GM21825 (cell line): Measurements from ENCODE around the gene VCPKMT.
A peak's percentile ranks its signal among the peaks of the same experiment; 100 is the strongest.

Source experiments
- ATAC-seq: cut with Tn5 transposase; IDR thresholded peaks from one replicate; pipeline ENCODE4 v1.9.1; 2021; ENCODE audit warnings: mild to moderate bottlenecking, moderate library complexity; ENCODE audit not compliant: unreplicated experiment

Gene VCPKMT

GRCh38 chr14:50068496-50068895 is 47.9 kb downstream of the VCPKMT start:
- ATAC-seq: no peak

GRCh38 chr14:50067723-50068495 is 48.5 kb downstream of the VCPKMT start:
- no peak for ATAC-seq

GRCh38 chr14:50065583-50065982 is 50.8 kb downstream of the VCPKMT start:
- no peak for ATAC-seq

GRCh38 chr14:50064993-50065392 is 51.4 kb downstream of the VCPKMT start:
- peak; percentile 55 for ATAC-seq

- ATAC-seq: no peak
Measured at GRCh38 chr14:50063876-50064420, 52.4 kb downstream of the VCPKMT start.

GRCh38 chr14:50062438-50063085 is 53.8 kb downstream of the VCPKMT start:
- no peak for ATAC-seq

- ATAC-seq: peak; percentile 45
Measured at GRCh38 chr14:50061664-50062437, 54.5 kb downstream of the VCPKMT start.

GRCh38 chr14:50060871-50061663 is 55.3 kb downstream of the VCPKMT start:
- peak; percentile 21 for ATAC-seq

GRCh38 chr14:50059763-50060616 is 56.4 kb downstream of the VCPKMT start:
- no peak for ATAC-seq
